MG63 (cell line): ENCODE measurements around the gene LSM3. TPM values are rescaled to one million over a fixed set of nuclear protein-coding genes. Genes with fewer than 3 reads are reported as not detected.
A peak's percentile ranks its signal among the peaks of the same experiment; 100 is the strongest.

ENCODE experiments used
- DNase-seq: peaks from one replicate; pipeline ENCODE4 v3.0.0-alpha.2; 2020
- H3K27me3 ChIP-seq: fragments of 250-450 bp; sonication (Bioruptor Pico); 2 replicates; pipeline ENCODE4 v1.5.1; 2020; ENCODE audit warnings: mild to moderate bottlenecking, moderate library complexity
- H3K36me3 ChIP-seq: fragments of 250-450 bp; sonication (Bioruptor Pico); 2 replicates; pipeline ENCODE4 v1.5.1; 2020; ENCODE audit warnings: mild to moderate bottlenecking, moderate library complexity
- H3K4me3 ChIP-seq: fragments of 250-450 bp; sonication (Bioruptor Pico); 2 replicates; pipeline ENCODE4 v1.5.1; 2020; ENCODE audit warnings: mild to moderate bottlenecking, moderate library complexity
- H3K9me3 ChIP-seq: fragments of 250-450 bp; sonication (Bioruptor Pico); 2 replicates; pipeline ENCODE4 v1.5.1; 2020; ENCODE audit warnings: mild to moderate bottlenecking, moderate library complexity
- total RNA-seq: library from RNA; depleted of rRNA; stranded (reverse); fragments of >200 nt; shearing (Covaris generic); gene quantifications from 2 replicates; pipeline ENCODE4 v1.2.3, GENCODE V29; 2014; ENCODE audit warnings: low replicate concordance

Gene LSM3
- total RNA-seq, 1 experiment from 2014 or later: 19.7 TPM

- no peak overlapping the region for H3K4me3 ChIP-seq
- no peak for DNase-seq
- peaks cover 25% of the 10 kb centered on the region for H3K36me3 ChIP-seq
- no peaks in the 10 kb centered on the region for H3K27me3 ChIP-seq
- no peaks in the 10 kb centered on the region for H3K9me3 ChIP-seq
Observed at GRCh38 chr3:14170531-14171159, 8.0 kb upstream of the LSM3 start.

- H3K27me3 ChIP-seq: no peaks in the 10 kb centered on the region
- peaks cover 25% of the 10 kb centered on the region for H3K36me3 ChIP-seq
- no peak overlapping the region for H3K4me3 ChIP-seq
- DNase-seq: no peak
- H3K9me3 ChIP-seq: no peaks in the 10 kb centered on the region
Observed at GRCh38 chr3:14172496-14172895, 6.1 kb upstream of the LSM3 start.

- Histone ChIP-seq H3K9me3 (no peaks in the 10 kb centered on the region), H3K27me3 (no peaks in the 10 kb centered on the region), H3K36me3 (peaks cover 14% of the 10 kb centered on the region; the same call in 1 of the 2 replicates), H3K4me3 (no peak overlapping the region)
- no peak for DNase-seq
Observed at GRCh38 chr3:14174483-14174882, 4.1 kb upstream of the LSM3 start.

- DNase-seq: no peak
- Histone ChIP-seq H3K36me3 (peaks cover 8% of the 10 kb centered on the region; the same call in 1 of the 2 replicates), H3K27me3 (no peaks in the 10 kb centered on the region), H3K4me3 (no peak overlapping the region), H3K9me3 (no peaks in the 10 kb centered on the region)
Observed at GRCh38 chr3:14175383-14176037, 3.1 kb upstream of the LSM3 start.

GRCh38 chr3:14177580-14178246 is 904 bp upstream of the LSM3 start:
- H3K27me3 ChIP-seq: no peaks in the 10 kb centered on the region
- H3K4me3 ChIP-seq: peak overlapping the region; percentile 77
- no peak for DNase-seq
- H3K36me3 ChIP-seq: peaks cover 11% of the 10 kb centered on the region
- no peaks in the 10 kb centered on the region for H3K9me3 ChIP-seq

GRCh38 chr3:14179114-14179465 is 473 bp downstream of the LSM3 start:
- peak overlapping the region; percentile 77 for H3K4me3 ChIP-seq
- no peaks in the 10 kb centered on the region for H3K9me3 ChIP-seq
- H3K27me3 ChIP-seq: no peaks in the 10 kb centered on the region
- DNase-seq: no peak
- H3K36me3 ChIP-seq: peaks cover 14% of the 10 kb centered on the region

- Histone ChIP-seq H3K9me3 (no peaks in the 10 kb centered on the region), H3K27me3 (no peaks in the 10 kb centered on the region), H3K36me3 (peaks cover 16% of the 10 kb centered on the region), H3K4me3 (peak overlapping the region; percentile 77)
- DNase-seq: no peak
Observed at GRCh38 chr3:14179795-14180194, 1.2 kb downstream of the LSM3 start.

GRCh38 chr3:14181253-14181652 is 2.6 kb downstream of the LSM3 start:
- peaks cover 18% of the 10 kb centered on the region for H3K36me3 ChIP-seq
- H3K9me3 ChIP-seq: no peaks in the 10 kb centered on the region
- H3K27me3 ChIP-seq: no peaks in the 10 kb centered on the region

GRCh38 chr3:14183015-14183577 is 4.5 kb downstream of the LSM3 start:
- no peaks in the 10 kb centered on the region for H3K27me3 ChIP-seq
- DNase-seq: no peak
- H3K4me3 ChIP-seq: no peak overlapping the region
- no peaks in the 10 kb centered on the region for H3K9me3 ChIP-seq
- H3K36me3 ChIP-seq: peaks cover 21% of the 10 kb centered on the region

More at GRCh38 chr3:14181253-14181652, 2.6 kb downstream of the LSM3 start:
- no peak for DNase-seq
- no peak overlapping the region for H3K4me3 ChIP-seq

- DNase-seq: no peak
- Histone ChIP-seq H3K4me3 (no peak overlapping the region), H3K36me3 (peaks cover 22% of the 10 kb centered on the region), H3K27me3 (no peaks in the 10 kb centered on the region), H3K9me3 (no peaks in the 10 kb centered on the region)
Observed at GRCh38 chr3:14186854-14187458, 8.3 kb downstream of the LSM3 start.

GRCh38 chr3:14188041-14188754 is 9.6 kb downstream of the LSM3 start:
- Histone ChIP-seq H3K9me3 (no peaks in the 10 kb centered on the region), H3K36me3 (peaks cover 22% of the 10 kb centered on the region), H3K4me3 (no peak overlapping the region), H3K27me3 (no peaks in the 10 kb centered on the region)
- DNase-seq: no peak

GRCh38 chr3:14194865-14195264 is 16.2 kb downstream of the LSM3 start:
- no peak overlapping the region for H3K4me3 ChIP-seq
- no peak for DNase-seq
- no peaks in the 10 kb centered on the region for H3K9me3 ChIP-seq
- H3K27me3 ChIP-seq: no peaks in the 10 kb centered on the region
- peaks cover 9% of the 10 kb centered on the region; the same call in 1 of the 2 replicates for H3K36me3 ChIP-seq

GRCh38 chr3:14199641-14200040 is 21.0 kb downstream of the LSM3 start:
- Histone ChIP-seq H3K36me3 (peaks cover 6% of the 10 kb centered on the region; the same call in 1 of the 2 replicates), H3K9me3 (no peaks in the 10 kb centered on the region), H3K27me3 (no peaks in the 10 kb centered on the region), H3K4me3 (no peak overlapping the region)
- no peak for DNase-seq

- H3K27me3 ChIP-seq: no peaks in the 10 kb centered on the region
- no peaks in the 10 kb centered on the region for H3K9me3 ChIP-seq
- no peak for DNase-seq
- peaks cover 6% of the 10 kb centered on the region; the same call in 1 of the 2 replicates for H3K36me3 ChIP-seq
- H3K4me3 ChIP-seq: no peak overlapping the region
Observed at GRCh38 chr3:14200276-14200675, 21.7 kb downstream of the LSM3 start.

- Histone ChIP-seq H3K27me3 (no peaks in the 10 kb centered on the region), H3K4me3 (no peak overlapping the region), H3K36me3 (peaks cover 6% of the 10 kb centered on the region; the same call in 1 of the 2 replicates), H3K9me3 (no peaks in the 10 kb centered on the region)
- no peak for DNase-seq
Observed at GRCh38 chr3:14200841-14201240, 22.2 kb downstream of the LSM3 start.

- Histone ChIP-seq H3K4me3 (no peak overlapping the region), H3K9me3 (no peaks in the 10 kb centered on the region), H3K36me3 (peaks cover 6% of the 10 kb centered on the region; the same call in 1 of the 2 replicates), H3K27me3 (no peaks in the 10 kb centered on the region)
- no peak for DNase-seq
Observed at GRCh38 chr3:14201940-14202684, 23.5 kb downstream of the LSM3 start.
